Activated CD8-positive, alpha-beta T cell treated with anti-CD3 and anti-CD28 coated beads for 36 hours (primary cell): ENCODE measurements around the gene COA4. TPM values are rescaled to one million over a fixed set of nuclear protein-coding genes. Genes with fewer than 3 reads are reported as not detected.
A peak's percentile ranks its signal among the peaks of the same experiment; 100 is the strongest.

Experiments
- ATAC-seq: fragments of 200-7000 bp; cut with Tn5 transposase; one replicate; pipeline ENCODE4 v1.10.0; 2021; ENCODE audit warnings: mild to moderate bottlenecking, moderate library complexity
- CTCF ChIA-PET: fragments of 350-600 bp; sonication (Branson Sonifier 250); formaldehyde crosslinking; loops from one replicate; lab custom pipeline; 2021; ENCODE audit warnings: antibody characterized with exemption; lab: Charles Lee
- POLR2A ChIA-PET: fragments of 350-600 bp; sonication (Branson Sonifier 250); formaldehyde crosslinking; loops from one replicate; lab custom pipeline; 2021; ENCODE audit warnings: antibody characterized with exemption; lab: Charles Lee
- DNase-seq: peaks from one replicate; pipeline ENCODE4 v3.0.0-alpha.2; 2020
- H3K27ac Mint-ChIP-seq: one replicate; pipeline ENCODE4 v1.8.0; 2021; ENCODE audit warnings: mild to moderate bottlenecking, mixed read lengths
- H3K27me3 Mint-ChIP-seq: one replicate; pipeline ENCODE4 v1.8.0; 2021; ENCODE audit warnings: mixed read lengths
- H3K36me3 Mint-ChIP-seq: one replicate; pipeline ENCODE4 v1.8.0; 2021; ENCODE audit warnings: low read depth, mixed read lengths
- H3K4me1 Mint-ChIP-seq: one replicate; pipeline ENCODE4 v1.8.0; 2021; ENCODE audit warnings: low read depth, mixed read lengths
- H3K4me3 Mint-ChIP-seq: one replicate; pipeline ENCODE4 v1.8.0; 2021; ENCODE audit warnings: mild to moderate bottlenecking, moderate library complexity, mixed read lengths
- H3K9me3 Mint-ChIP-seq: one replicate; pipeline ENCODE4 v1.8.0; 2021; ENCODE audit warnings: mixed read lengths
- CTCF ChIP-seq: fragments of 200-600 bp; IDR thresholded peaks from one replicate; pipeline ENCODE4 v1.8.0; 2022; ENCODE audit warnings: antibody characterized with exemption, mild to moderate bottlenecking
- intact Hi-C: fragments of 100-400 bp; cut with micrococcal nuclease; formaldehyde crosslinking; loops from one replicate; pipeline ENCODE4 v1.10.0; 2022
- total RNA-seq, 2 experiments: library from RNA; stranded (reverse); gene quantifications; one replicate each; pipeline ENCODE4 v1.2.3, GENCODE V29; 2021

The COA4 gene
- total RNA-seq, 2 experiments from 2014 or later = 106 to 116 TPM

DNA sequence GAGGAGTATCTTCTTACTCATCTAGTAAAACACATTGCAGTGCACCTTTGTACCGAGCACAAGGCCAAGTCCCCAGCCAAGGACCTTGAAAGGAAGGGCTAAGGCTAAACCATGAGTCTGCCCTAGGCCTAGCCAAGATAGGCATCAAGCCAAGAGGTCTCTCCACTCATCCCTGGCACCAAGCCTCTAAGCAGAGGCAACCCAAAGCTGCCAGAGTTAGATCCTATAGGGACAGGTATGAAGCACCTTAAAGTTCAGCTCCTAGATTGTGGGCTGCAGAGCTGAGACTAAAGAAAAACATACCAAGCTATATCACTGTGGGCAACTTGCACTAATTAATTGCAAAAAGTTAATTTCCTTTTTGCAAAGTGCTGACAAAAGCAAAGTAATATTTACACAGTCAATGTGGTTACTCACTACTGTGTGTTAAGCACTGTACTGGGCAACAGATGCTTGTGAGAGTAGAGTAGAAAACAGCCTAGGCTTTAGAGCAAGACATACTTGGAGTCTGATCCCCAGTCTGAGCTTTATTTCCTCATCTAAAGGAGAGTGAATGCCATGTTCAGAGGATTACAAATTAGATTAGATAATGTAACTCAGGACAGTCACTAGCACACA, 7.2 kb downstream of the COA4 start:
- POLR2A ChIA-PET = interaction anchor here (0.7 to 1.4 kb wide), 3 partner anchors 8 to 10 kb away, joined by 3 to 8 read pairs (median 4); partner anchors contain the start of genes COA4 and PAAF1
- ATAC-seq = no peak
- CTCF ChIA-PET = interaction anchor here (0.7 to 1.4 kb wide), 2 partner anchors 12 to 18 kb away, joined by 3 to 4 read pairs; no protein-coding TSS in a partner anchor
- Mint-ChIP-seq H3K9me3 (no peaks in the 10 kb centered on the region), H3K4me1 (peaks cover under 1% of the 10 kb centered on the region), H3K36me3 (peaks cover 20% of the 10 kb centered on the region), H3K27ac (peak overlapping the region; percentile 59), H3K4me3 (no peak overlapping the region), H3K27me3 (no peaks in the 10 kb centered on the region)
- intact Hi-C loops = no loop called here
- no peak for TF ChIP-seq CTCF
- DNase-seq = no peak

- intact Hi-C loops = no loop called here
- no peak for TF ChIP-seq CTCF
- ATAC-seq (no peak), DNase-seq (no peak)
- no peak overlapping the region for H3K4me3 Mint-ChIP-seq
- no peaks in the 10 kb centered on the region for H3K9me3 Mint-ChIP-seq
- H3K27ac Mint-ChIP-seq = no peak overlapping the region
- no peaks in the 10 kb centered on the region for H3K4me1 Mint-ChIP-seq
- peaks cover 6% of the 10 kb centered on the region for H3K36me3 Mint-ChIP-seq
- ChIA-PET POLR2A (interaction anchor here (1.0 to 1.8 kb wide), 3 partner anchors 10 to 12 kb away, joined by 3 to 5 read pairs (median 3); partner anchors contain the start of genes COA4 and PAAF1), CTCF (interaction anchor here (1.0 to 1.1 kb wide), 2 partner anchors 11 to 65 kb away, joined by 3 to 4 read pairs; no protein-coding TSS in a partner anchor)
- no peaks in the 10 kb centered on the region for H3K27me3 Mint-ChIP-seq
Observed at GRCh38 chr11:73866586-73866996, 10.1 kb downstream of the COA4 start.

DNA sequence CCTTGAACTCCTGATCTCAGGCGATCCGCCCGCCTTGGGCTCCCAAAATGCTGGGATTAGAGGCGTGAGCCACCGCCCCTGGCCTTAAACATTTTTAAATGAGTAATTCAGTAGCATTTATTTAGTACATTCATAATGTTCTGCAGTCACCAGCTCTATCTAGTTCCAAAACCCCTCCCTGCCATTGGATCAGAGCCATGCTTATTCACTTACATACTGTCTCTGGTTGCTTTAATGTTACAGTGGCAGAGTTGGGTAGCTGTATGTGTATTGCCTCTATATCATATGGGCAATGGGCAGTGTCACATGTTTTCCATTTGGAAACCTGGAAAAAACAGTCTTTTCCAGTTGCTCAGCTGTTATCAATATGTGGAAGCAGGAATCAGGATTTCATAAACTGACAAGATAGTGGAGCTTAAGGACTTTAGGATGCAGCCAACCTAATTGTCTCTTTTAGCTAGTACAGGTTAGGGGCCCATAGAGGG, 10.5 kb downstream of the COA4 start:
- intact Hi-C loops = no loop called here

DNA sequence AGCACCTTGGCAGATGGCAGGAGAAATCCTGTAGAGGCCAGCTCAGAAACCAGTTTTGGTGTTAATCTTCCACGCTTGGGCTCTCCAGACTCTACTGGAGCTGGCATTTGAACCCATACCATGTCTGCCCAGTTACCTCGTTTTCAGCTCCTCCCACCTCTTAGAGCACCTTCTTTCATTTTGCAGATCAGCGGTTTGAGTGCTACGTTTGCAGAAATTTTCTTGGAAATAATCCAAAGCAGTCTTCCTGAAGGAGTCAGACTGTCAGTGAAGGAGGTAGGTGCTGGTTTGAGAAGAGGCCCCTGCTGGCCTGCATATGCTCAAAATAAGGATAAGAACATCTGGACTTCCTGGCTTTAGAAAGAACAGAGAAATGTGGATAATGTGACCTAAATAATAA, 13.7 kb downstream of the COA4 start:
- Mint-ChIP-seq H3K27me3 (no peaks in the 10 kb centered on the region), H3K36me3 (peaks cover 16% of the 10 kb centered on the region), H3K27ac (no peak overlapping the region), H3K4me1 (no peaks in the 10 kb centered on the region), H3K4me3 (no peak overlapping the region), H3K9me3 (no peaks in the 10 kb centered on the region)
- no peak for TF ChIP-seq CTCF
- ChIA-PET CTCF (no interaction called here), POLR2A (interaction anchor here (1.3 to 1.4 kb wide), 2 partner anchors 13 to 14 kb away, joined by 4 to 5 read pairs; no protein-coding TSS in a partner anchor)
- ATAC-seq (no peak), DNase-seq (no peak)
- intact Hi-C loops = no loop called here

More for the DNA sequence above, 10.5 kb downstream of the COA4 start:
- no peaks in the 10 kb centered on the region for H3K27me3 Mint-ChIP-seq
- DNase-seq = no peak
- no peaks in the 10 kb centered on the region for H3K9me3 Mint-ChIP-seq
- H3K4me3 Mint-ChIP-seq = no peak overlapping the region
- ChIA-PET CTCF (no interaction called here), POLR2A (interaction anchor here (1.2 to 1.8 kb wide), 2 partner anchors 12 kb away, joined by 3 to 5 read pairs; no protein-coding TSS in a partner anchor)
- H3K27ac Mint-ChIP-seq = no peak overlapping the region
- peaks cover 8% of the 10 kb centered on the region for H3K36me3 Mint-ChIP-seq
- no peaks in the 10 kb centered on the region for H3K4me1 Mint-ChIP-seq
- no peak for TF ChIP-seq CTCF
- ATAC-seq = no peak

- TF ChIP-seq CTCF = no peak
- Mint-ChIP-seq H3K4me1 (no peaks in the 10 kb centered on the region), H3K36me3 (peaks cover 15% of the 10 kb centered on the region), H3K27me3 (no peaks in the 10 kb centered on the region), H3K27ac (no peak overlapping the region), H3K9me3 (no peaks in the 10 kb centered on the region), H3K4me3 (no peak overlapping the region)
- intact Hi-C loops = no loop called here
- DNase-seq (no peak), ATAC-seq (no peak)
- CTCF ChIA-PET = no interaction called here
- POLR2A ChIA-PET = no interaction called here
Observed at GRCh38 chr11:73860202-73860601, 16.4 kb downstream of the COA4 start.
